OCI-LY1 (cell line): ENCODE measurements around the gene KRTAP5-4.
"Not testable (repeated sequence)": the region's sequence is repeated elsewhere in the genome, so short reads cannot be mapped to it uniquely, and the experiment has no call there.

Source experiments
- H2AFZ ChIP-seq: fragments of 200-600 bp; sonication (generic), shearing (Covaris generic); 2 replicates; pipeline ENCODE4 v1.6.0; 2014; ENCODE audit warnings: antibody characterized with exemption, mild to moderate bottlenecking, low read length
- H3F3A ChIP-seq: fragments of 200-600 bp; sonication (generic), shearing (Covaris generic); 2 replicates; pipeline ENCODE4 v1.6.0; 2014; ENCODE audit warnings: mild to moderate bottlenecking, antibody characterized with exemption, low read length, moderate library complexity; ENCODE audit not compliant: insufficient read depth
- H3K27ac ChIP-seq: fragments of 200-600 bp; sonication (generic); 2 replicates; pipeline ENCODE4 v1.5.1; 2014; ENCODE audit warnings: low read length, mixed run types, mild to moderate bottlenecking, low read depth; ENCODE audit not compliant: poor library complexity, severe bottlenecking
- H3K27me3 ChIP-seq: fragments of 200-600 bp; sonication (generic); 2 replicates; pipeline ENCODE4 v1.6.0; 2014; ENCODE audit warnings: antibody characterized with exemption, mild to moderate bottlenecking, low read length, moderate library complexity; ENCODE audit not compliant: insufficient read depth
- H3K36me3 ChIP-seq: fragments of 200-600 bp; sonication (generic); 2 replicates; pipeline ENCODE4 v1.6.1; 2014; ENCODE audit warnings: mild to moderate bottlenecking, antibody characterized with exemption, low read length, moderate library complexity, mixed read lengths; ENCODE audit not compliant: insufficient read depth
- H3K4me1 ChIP-seq: fragments of 200-600 bp; sonication (generic); 2 replicates; pipeline ENCODE4 v1.5.1; 2014; ENCODE audit warnings: mild to moderate bottlenecking, low read length, moderate library complexity; ENCODE audit not compliant: insufficient read depth, severe bottlenecking
- H3K4me2 ChIP-seq: fragments of 200-600 bp; sonication (generic), shearing (Covaris generic); 2 replicates; pipeline ENCODE4 v1.6.1; 2014; ENCODE audit warnings: low read length
- H3K4me3 ChIP-seq: fragments of 200-600 bp; sonication (generic); 2 replicates; pipeline ENCODE4 v1.5.1; 2014; ENCODE audit warnings: low read length, low read depth, mild to moderate bottlenecking, mixed read lengths; ENCODE audit not compliant: poor library complexity, severe bottlenecking
- H3K79me2 ChIP-seq: fragments of 200-600 bp; shearing (Covaris generic); 2 replicates; pipeline ENCODE4 v1.6.1; 2016; ENCODE audit warnings: mixed run types, low read length, mixed read lengths; ENCODE audit not compliant: insufficient read depth
- H3K9ac ChIP-seq: fragments of 200-600 bp; sonication (generic), shearing (Covaris generic); 2 replicates; pipeline ENCODE4 v1.6.1; 2014; ENCODE audit warnings: mild to moderate bottlenecking, low read length, mixed read lengths
- H3K9me2 ChIP-seq: fragments of 200-600 bp; sonication (generic), shearing (Covaris generic); 2 replicates; pipeline ENCODE4 v1.6.1; 2014; ENCODE audit warnings: low read depth, mild to moderate bottlenecking, low read length, mixed read lengths
- H3K9me3 ChIP-seq: fragments of 200-600 bp; shearing (Covaris generic); 2 replicates; pipeline ENCODE4 v1.6.1; 2014; ENCODE audit warnings: low read length, mixed read lengths
- H4K20me1 ChIP-seq: fragments of 200-600 bp; sonication (generic), shearing (Covaris generic); 2 replicates; pipeline ENCODE4 v1.6.0; 2016; ENCODE audit warnings: mild to moderate bottlenecking, low read length; ENCODE audit not compliant: insufficient read depth
- CTCF ChIP-seq: fragments of 200-600 bp; sonication (generic), shearing (Covaris generic); IDR thresholded peaks from 2 replicates; pipeline ENCODE4 v1.5.1; 2017; ENCODE audit warnings: mild to moderate bottlenecking, antibody characterized with exemption, low read length, moderate library complexity, mixed read lengths
- EZH2 ChIP-seq: fragments of 200-600 bp; sonication (generic), shearing (Covaris generic); IDR thresholded peaks from 2 replicates; pipeline ENCODE4 v1.8.0; 2017; ENCODE audit warnings: borderline replicate concordance, mixed run types, mild to moderate bottlenecking, antibody characterized with exemption, low read length, moderate library complexity, mixed read lengths

The KRTAP5-4 gene

GRCh38 chr11:1650034-1650917 lies 28.3 kb upstream of the KRTAP5-4 start:
- TF ChIP-seq CTCF: no peak
- TF ChIP-seq EZH2: no peak
- no peak overlapping the region for H2AFZ ChIP-seq
- no peak overlapping the region for H3K27ac ChIP-seq
- no peaks in the 10 kb centered on the region for H3K36me3 ChIP-seq
- H3K9me2 ChIP-seq: no peaks in the 10 kb centered on the region
- H3K4me1 ChIP-seq: no peaks in the 10 kb centered on the region
- no peaks in the 10 kb centered on the region for H3F3A ChIP-seq
- no peaks in the 10 kb centered on the region for H3K9me3 ChIP-seq
- H3K79me2 ChIP-seq: no peaks in the 10 kb centered on the region
- H3K4me3 ChIP-seq: no peak overlapping the region
- no peak overlapping the region for H3K4me2 ChIP-seq
- H3K9ac ChIP-seq: no peak overlapping the region
- H3K27me3 ChIP-seq: peaks cover 6% of the 10 kb centered on the region; the same call in 1 of the 2 replicates
- no peaks in the 10 kb centered on the region for H4K20me1 ChIP-seq

- no peak overlapping the region for H3K4me3 ChIP-seq
- no peak for TF ChIP-seq CTCF
- no peak for TF ChIP-seq EZH2
- H3K27ac ChIP-seq: no peak overlapping the region
- peaks cover 6% of the 10 kb centered on the region; the same call in 1 of the 2 replicates for H3K27me3 ChIP-seq
- no peaks in the 10 kb centered on the region for H3K36me3 ChIP-seq
- H3F3A ChIP-seq: no peaks in the 10 kb centered on the region
- H3K9ac ChIP-seq: no peak overlapping the region
- no peaks in the 10 kb centered on the region for H3K79me2 ChIP-seq
- H3K9me3 ChIP-seq: no peaks in the 10 kb centered on the region
- H2AFZ ChIP-seq: no peak overlapping the region
- no peaks in the 10 kb centered on the region for H4K20me1 ChIP-seq
- no peak overlapping the region for H3K4me2 ChIP-seq
- H3K4me1 ChIP-seq: no peaks in the 10 kb centered on the region
- H3K9me2 ChIP-seq: no peaks in the 10 kb centered on the region
Measured at GRCh38 chr11:1648653-1649420, 26.9 kb upstream of the KRTAP5-4 start.

GRCh38 chr11:1647901-1648652 lies 26.1 kb upstream of the KRTAP5-4 start:
- H2AFZ ChIP-seq: no peak overlapping the region
- no peak overlapping the region for H3K4me3 ChIP-seq
- no peak overlapping the region for H3K27ac ChIP-seq
- no peaks in the 10 kb centered on the region for H3K79me2 ChIP-seq
- H4K20me1 ChIP-seq: no peaks in the 10 kb centered on the region
- no peaks in the 10 kb centered on the region for H3K9me2 ChIP-seq
- H3K9ac ChIP-seq: no peak overlapping the region
- H3K36me3 ChIP-seq: no peaks in the 10 kb centered on the region
- H3K4me1 ChIP-seq: no peaks in the 10 kb centered on the region
- peaks cover under 1% of the 10 kb centered on the region; the same call in 1 of the 2 replicates for H3K27me3 ChIP-seq
- no peak overlapping the region for H3K4me2 ChIP-seq
- H3K9me3 ChIP-seq: no peaks in the 10 kb centered on the region
- no peaks in the 10 kb centered on the region for H3F3A ChIP-seq
- no peak for TF ChIP-seq EZH2
- TF ChIP-seq CTCF: no peak

- not testable (repeated sequence) for H3F3A ChIP-seq, H3K4me1 ChIP-seq, H3K4me2 ChIP-seq, H3K9ac ChIP-seq, H3K27me3 ChIP-seq, H3K9me3 ChIP-seq, H4K20me1 ChIP-seq, H3K4me3 ChIP-seq, H3K27ac ChIP-seq, H3K79me2 ChIP-seq, H3K9me2 ChIP-seq, H2AFZ ChIP-seq, H3K36me3 ChIP-seq
Measured at GRCh38 chr11:1646540-1646939, 24.6 kb upstream of the KRTAP5-4 start.
